ENCODE results near the gene PLCL2.

- TF ChIP-seq EP300 (IDR thresholded peaks at IDR 0.05) (no peak), POLR2A (IDR thresholded peaks at IDR 0.05) (no peak)
- TF ChIP-seq, protein P1, sequence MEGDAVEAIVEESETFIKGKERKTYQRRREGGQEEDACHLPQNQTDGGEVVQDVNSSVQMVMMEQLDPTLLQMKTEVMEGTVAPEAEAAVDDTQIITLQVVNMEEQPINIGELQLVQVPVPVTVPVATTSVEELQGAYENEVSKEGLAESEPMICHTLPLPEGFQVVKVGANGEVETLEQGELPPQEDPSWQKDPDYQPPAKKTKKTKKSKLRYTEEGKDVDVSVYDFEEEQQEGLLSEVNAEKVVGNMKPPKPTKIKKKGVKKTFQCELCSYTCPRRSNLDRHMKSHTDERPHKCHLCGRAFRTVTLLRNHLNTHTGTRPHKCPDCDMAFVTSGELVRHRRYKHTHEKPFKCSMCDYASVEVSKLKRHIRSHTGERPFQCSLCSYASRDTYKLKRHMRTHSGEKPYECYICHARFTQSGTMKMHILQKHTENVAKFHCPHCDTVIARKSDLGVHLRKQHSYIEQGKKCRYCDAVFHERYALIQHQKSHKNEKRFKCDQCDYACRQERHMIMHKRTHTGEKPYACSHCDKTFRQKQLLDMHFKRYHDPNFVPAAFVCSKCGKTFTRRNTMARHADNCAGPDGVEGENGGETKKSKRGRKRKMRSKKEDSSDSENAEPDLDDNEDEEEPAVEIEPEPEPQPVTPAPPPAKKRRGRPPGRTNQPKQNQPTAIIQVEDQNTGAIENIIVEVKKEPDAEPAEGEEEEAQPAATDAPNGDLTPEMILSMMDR (IDR thresholded peaks at IDR 0.05) = no peak
Observed at GRCh38 chr3:16893618-16894200, 9.0 kb downstream of the PLCL2 start.

All from ovary (tissue), 3 donors.